ENCODE results near the gene CBR3. TPM values are rescaled to one million over a fixed set of nuclear protein-coding genes. Genes with fewer than 3 reads are reported as not detected.

The CBR3 gene
- total RNA-seq, 1 experiment from 2014 or later, result 1.7 TPM

- CTCF ChIA-PET, result no interaction called here
Measured at GRCh38 chr21:36105327-36105842, 29.5 kb upstream of the CBR3 start.

GRCh38 chr21:36109868-36110267 lies 25.0 kb upstream of the CBR3 start:
- POLR2A ChIA-PET, result no interaction called here
- no peak for ATAC-seq
- peaks cover 0 to 10% of the 10 kb centered on the region in 2 experiments; a peak in 3 of 4 replicates for H3K4me1 ChIP-seq (ENCODE audit: control insufficient read depth in 1 of 2, insufficient read depth in 2 of 2, low read length in 2 of 2)
- no peak for TF ChIP-seq TCF7L2 (IDR thresholded peaks at IDR 0.05; ENCODE audit: borderline replicate concordance, extremely low read depth, insufficient read depth, insufficient read length)
- no peak for TF ChIP-seq YY1 (IDR thresholded peaks at IDR 0.05; ENCODE audit: extremely low read depth, insufficient replicate concordance, low read depth, low read length)
- TF ChIP-seq SP1 (IDR thresholded peaks at IDR 0.05; ENCODE audit: low read depth), result no peak
- no peak for TF ChIP-seq REST (IDR thresholded peaks at IDR 0.05; ENCODE audit: low read depth)
- TF ChIP-seq SIN3A (IDR thresholded peaks at IDR 0.05; ENCODE audit: low read depth), result no peak
- no peak for TF ChIP-seq ZNF274 (IDR thresholded peaks at IDR 0.05; ENCODE audit: low read depth, low read length)
- TF ChIP-seq CBX3 (IDR thresholded peaks at IDR 0.05; ENCODE audit: low read depth), result no peak
- TF ChIP-seq EZH2 (IDR thresholded peaks at IDR 0.05), result no peak
- no peak for TF ChIP-seq FOSL1 (IDR thresholded peaks at IDR 0.05; ENCODE audit: low read depth)

More at GRCh38 chr21:36105327-36105842, 29.5 kb upstream of the CBR3 start:
- Histone ChIP-seq H3K4me3 (replicated peaks in 1 of 2; ENCODE audit: low read depth in 1 of 2, low read length in 2 of 2) (no peak overlapping the region), H3K27me3 (ENCODE audit: insufficient read depth, low read length) (no peaks in the 10 kb centered on the region), H3K4me1 (ENCODE audit: control insufficient read depth in 1 of 2, insufficient read depth in 2 of 2, low read length in 2 of 2) (peaks cover 0 to 8% of the 10 kb centered on the region in 2 experiments; a peak in 2 of 4 replicates), H3K9me2 (ENCODE audit: insufficient read depth) (no peaks in the 10 kb centered on the region), H3K79me2 (ENCODE audit: insufficient read depth, low read length) (no peaks in the 10 kb centered on the region), H3K9me3 (ENCODE audit: control insufficient read depth in 1 of 2, insufficient read depth in 1 of 2, low read depth in 1 of 2, low read length in 2 of 2) (no peaks in the 10 kb centered on the region), H2AFZ (ENCODE audit: low read depth, low read length, poor library complexity, severe bottlenecking) (no peak overlapping the region), H3K27ac (ENCODE audit: low read depth, low read length) (no peak overlapping the region), H3K36me3 (ENCODE audit: control insufficient read depth in 1 of 2, insufficient read depth in 2 of 2, low read length in 2 of 2) (no peaks in the 10 kb centered on the region), H3K9ac (ENCODE audit: low read length) (no peak overlapping the region), H4K20me1 (ENCODE audit: insufficient read depth) (no peaks in the 10 kb centered on the region), H3K4me2 (ENCODE audit: low read length) (no peak overlapping the region)
- POLR2A ChIA-PET, result no interaction called here
- RAD21 ChIA-PET (ENCODE audit: low non-redundant PET in 1 of 2, low total read pairs in 2 of 2, uncharacterized antibody in 2 of 2, unreplicated experiment in 2 of 2), result no interaction called here
- TF ChIP-seq ZFX (IDR thresholded peaks at IDR 0.05) (no peak), ZNF274 (IDR thresholded peaks at IDR 0.05; ENCODE audit: low read depth, low read length) (no peak), CEBPB (IDR thresholded peaks at IDR 0.05; ENCODE audit: low read depth) (no peak), ATF3 (IDR thresholded peaks at IDR 0.05) (no peak), TCF7L2 (IDR thresholded peaks at IDR 0.05; ENCODE audit: borderline replicate concordance, extremely low read depth, insufficient read depth, insufficient read length) (no peak), RAD21 (IDR thresholded peaks at IDR 0.05; ENCODE audit: low read depth) (no peak), SIN3A (IDR thresholded peaks at IDR 0.05; ENCODE audit: low read depth) (no peak), EGR1 (IDR thresholded peaks at IDR 0.05; ENCODE audit: low read depth) (no peak), JUND (IDR thresholded peaks at IDR 0.05) (no peak), POLR2A (IDR thresholded peaks at IDR 0.05; ENCODE audit: borderline replicate concordance, extremely low read depth, insufficient read depth, insufficient read length) (no peak), CBX3 (IDR thresholded peaks at IDR 0.05; ENCODE audit: low read depth) (no peak), SRF (IDR thresholded peaks at IDR 0.05; ENCODE audit: low read depth) (no peak)
- BruUV-seq (replicated peaks), result no TSS peak
- DNase-seq (ENCODE audit: low read depth, low spot score) (no peak), ATAC-seq (no peak)
- intact Hi-C loops (cut with micrococcal nuclease), result no loop called here

More at GRCh38 chr21:36109868-36110267, 25.0 kb upstream of the CBR3 start:
- RAD21 ChIA-PET (ENCODE audit: low non-redundant PET in 1 of 2, low total read pairs in 2 of 2, uncharacterized antibody in 2 of 2, unreplicated experiment in 2 of 2), result no interaction called here
- Histone ChIP-seq H3K36me3 (ENCODE audit: control insufficient read depth in 1 of 2, insufficient read depth in 2 of 2, low read length in 2 of 2) (no peaks in the 10 kb centered on the region), H3K79me2 (ENCODE audit: insufficient read depth, low read length) (no peaks in the 10 kb centered on the region), H3K27ac (ENCODE audit: low read depth, low read length) (no peak overlapping the region), H3K9ac (ENCODE audit: low read length) (no peak overlapping the region), H2AFZ (ENCODE audit: low read depth, low read length, poor library complexity, severe bottlenecking) (no peak overlapping the region), H3K9me2 (ENCODE audit: insufficient read depth) (no peaks in the 10 kb centered on the region), H4K20me1 (ENCODE audit: insufficient read depth) (no peaks in the 10 kb centered on the region), H3K4me3 (replicated peaks in 1 of 2; ENCODE audit: low read depth in 1 of 2, low read length in 2 of 2) (no peak overlapping the region), H3K4me2 (ENCODE audit: low read length) (no peak overlapping the region), H3K27me3 (ENCODE audit: insufficient read depth, low read length) (no peaks in the 10 kb centered on the region), H3K9me3 (ENCODE audit: control insufficient read depth in 1 of 2, insufficient read depth in 1 of 2, low read depth in 1 of 2, low read length in 2 of 2) (no peaks in the 10 kb centered on the region)
- intact Hi-C loops (cut with micrococcal nuclease), result loop anchor here (5.0 kb wide), 1 partner anchor 48 kb away; the partner anchor contains the start of gene SETD4
- BruUV-seq (replicated peaks), result no TSS peak
- CTCF ChIA-PET, result no interaction called here
- no peak for DNase-seq (ENCODE audit: low read depth, low spot score)

Data from HCT116 (cell line).